OCI-LY1 (cell line): ENCODE data around the gene PHC3.

Experiments
- EZH2 ChIP-seq: fragments of 200-600 bp; sonication (generic), shearing (Covaris generic); IDR thresholded peaks from 2 replicates; pipeline ENCODE4 v1.8.0; 2017; ENCODE audit warnings: borderline replicate concordance, mixed run types, mild to moderate bottlenecking, antibody characterized with exemption, low read length, moderate library complexity, mixed read lengths
- TF ChIP-seq, protein P1 (sequence below): fragments of 200-600 bp; sonication (generic), shearing (Covaris generic); IDR thresholded peaks from 2 replicates; pipeline ENCODE4 v1.5.1; 2017; ENCODE audit warnings: mild to moderate bottlenecking, antibody characterized with exemption, low read length, moderate library complexity, mixed read lengths

DNA sequence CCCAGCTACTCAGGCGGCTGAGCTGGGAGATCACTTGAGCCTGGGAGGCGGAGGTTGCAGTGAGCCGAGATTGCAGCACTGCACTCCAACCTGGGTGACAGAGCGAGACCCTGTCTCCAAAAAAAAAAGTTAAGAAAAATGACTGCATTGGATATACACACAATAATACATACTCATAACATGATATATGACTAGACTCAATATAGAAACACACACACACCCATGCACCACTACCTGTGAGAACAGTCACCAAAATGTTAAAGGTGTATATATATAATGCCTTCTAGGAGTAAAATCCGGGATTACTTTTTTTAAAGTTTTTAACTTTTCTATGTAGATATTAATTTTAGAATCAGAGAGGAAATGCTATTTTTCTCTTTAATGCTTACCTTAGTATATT is 25.9 kb downstream of the PHC3 start:
- TF ChIP-seq, protein P1, sequence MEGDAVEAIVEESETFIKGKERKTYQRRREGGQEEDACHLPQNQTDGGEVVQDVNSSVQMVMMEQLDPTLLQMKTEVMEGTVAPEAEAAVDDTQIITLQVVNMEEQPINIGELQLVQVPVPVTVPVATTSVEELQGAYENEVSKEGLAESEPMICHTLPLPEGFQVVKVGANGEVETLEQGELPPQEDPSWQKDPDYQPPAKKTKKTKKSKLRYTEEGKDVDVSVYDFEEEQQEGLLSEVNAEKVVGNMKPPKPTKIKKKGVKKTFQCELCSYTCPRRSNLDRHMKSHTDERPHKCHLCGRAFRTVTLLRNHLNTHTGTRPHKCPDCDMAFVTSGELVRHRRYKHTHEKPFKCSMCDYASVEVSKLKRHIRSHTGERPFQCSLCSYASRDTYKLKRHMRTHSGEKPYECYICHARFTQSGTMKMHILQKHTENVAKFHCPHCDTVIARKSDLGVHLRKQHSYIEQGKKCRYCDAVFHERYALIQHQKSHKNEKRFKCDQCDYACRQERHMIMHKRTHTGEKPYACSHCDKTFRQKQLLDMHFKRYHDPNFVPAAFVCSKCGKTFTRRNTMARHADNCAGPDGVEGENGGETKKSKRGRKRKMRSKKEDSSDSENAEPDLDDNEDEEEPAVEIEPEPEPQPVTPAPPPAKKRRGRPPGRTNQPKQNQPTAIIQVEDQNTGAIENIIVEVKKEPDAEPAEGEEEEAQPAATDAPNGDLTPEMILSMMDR, result no peak
- TF ChIP-seq EZH2, result no peak
